Measurements from ENCODE around the gene TBC1D26.
A peak's percentile ranks its signal among the peaks of the same experiment; 100 is the strongest.
"Not testable (repeated sequence)": the region's sequence is repeated elsewhere in the genome, so short reads cannot be mapped to it uniquely, and the experiment has no call there.

The TBC1D26 gene

GRCh38 chr17:15779119-15779518 is 47.0 kb downstream of the TBC1D26 start:
- no peak for DNase-seq (ENCODE audit: low read depth)
- H3K4me3 ChIP-seq (ENCODE audit: low read depth, low read length) = no peak overlapping the region
- TF ChIP-seq CTCF (IDR thresholded peaks at IDR 0.05; ENCODE audit: control insufficient read depth, extremely low read depth, insufficient read depth) = no peak

- no peak for TF ChIP-seq CTCF (IDR thresholded peaks at IDR 0.05; ENCODE audit: control insufficient read depth, extremely low read depth, insufficient read depth)
- no peak for DNase-seq (ENCODE audit: low read depth)
- H3K4me3 ChIP-seq (ENCODE audit: low read depth, low read length) = no peak overlapping the region
Observed at GRCh38 chr17:15780188-15780587, 48.1 kb downstream of the TBC1D26 start.

DNA sequence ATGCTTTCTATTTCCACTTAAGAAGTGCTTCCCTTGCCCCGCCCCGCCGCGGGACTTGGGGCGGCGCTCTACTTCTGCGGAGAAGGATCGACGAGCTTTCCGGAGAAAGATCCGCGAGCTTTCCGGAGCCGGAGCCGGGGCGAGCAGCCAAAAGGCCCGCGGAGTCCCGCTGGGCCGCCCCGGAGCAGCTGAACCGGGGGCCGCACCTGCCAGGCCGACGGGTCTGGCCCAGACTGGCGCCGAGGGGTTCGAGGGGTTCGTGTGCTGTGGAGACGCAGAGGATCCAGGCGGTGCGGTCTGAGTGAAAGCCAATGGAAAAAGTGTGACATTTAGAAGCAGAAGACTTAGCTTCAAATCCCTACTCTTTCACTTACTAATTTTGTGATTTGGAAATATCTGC is 50.8 kb downstream of the TBC1D26 start:
- H3K4me3 ChIP-seq (ENCODE audit: low read depth, low read length) = no peak overlapping the region
- no peak for DNase-seq (ENCODE audit: low read depth)

DNA sequence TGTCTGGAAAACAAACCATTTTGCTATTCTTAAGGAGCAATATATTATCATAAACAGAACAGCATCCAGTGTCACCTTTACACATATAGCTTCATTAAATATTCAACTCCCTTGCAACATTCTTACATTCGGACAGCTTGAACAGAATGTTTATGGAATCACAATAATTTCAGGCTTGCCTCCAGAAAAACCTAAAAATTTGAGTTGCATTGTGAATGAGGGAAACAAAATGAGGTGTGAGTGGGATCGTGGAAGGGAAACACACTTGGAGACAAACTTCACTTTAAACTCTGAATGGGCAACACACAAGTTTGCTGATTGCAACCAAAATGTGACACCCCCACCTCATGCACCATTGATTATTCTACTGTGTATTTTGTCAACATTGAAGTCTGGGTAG is 51.4 kb downstream of the TBC1D26 start:
- no peak for TF ChIP-seq CTCF (IDR thresholded peaks at IDR 0.05; ENCODE audit: control insufficient read depth, extremely low read depth, insufficient read depth)
- H3K4me3 ChIP-seq (ENCODE audit: low read depth, low read length) = no peak overlapping the region

More for the DNA sequence above, 50.8 kb downstream of the TBC1D26 start:
- TF ChIP-seq CTCF (IDR thresholded peaks at IDR 0.05; ENCODE audit: control insufficient read depth, extremely low read depth, insufficient read depth) = no peak

DNA sequence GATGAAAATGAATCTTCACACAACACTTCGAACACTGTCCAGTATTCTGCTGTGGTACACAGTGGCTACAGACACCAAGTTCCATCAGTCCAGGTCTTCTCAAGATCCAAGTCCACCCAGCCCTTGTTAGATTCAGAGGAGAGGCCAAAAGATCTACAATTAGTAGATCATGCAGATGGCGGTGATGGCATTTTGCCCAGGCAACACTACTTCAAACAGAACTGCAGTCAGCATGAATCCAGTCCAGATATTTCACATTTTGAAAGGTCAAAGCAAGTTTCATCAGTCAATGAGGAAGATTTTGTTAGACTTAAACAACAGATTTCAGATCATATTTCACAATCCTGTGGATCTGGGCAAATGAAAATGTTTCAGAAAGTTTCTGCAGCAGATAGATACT is 52.3 kb downstream of the TBC1D26 start:
- not testable (repeated sequence) for H3K4me3 ChIP-seq (ENCODE audit: low read depth, low read length)
- peak; percentile 3 for DNase-seq (ENCODE audit: low read depth)

More for the DNA sequence above, 51.4 kb downstream of the TBC1D26 start:
- DNase-seq (ENCODE audit: low read depth) = no peak

- H3K4me3 ChIP-seq (ENCODE audit: low read depth, low read length); DNase-seq (ENCODE audit: low read depth): not testable (repeated sequence)
Observed at GRCh38 chr17:15787363-15788075, 55.4 kb downstream of the TBC1D26 start.

DNA sequence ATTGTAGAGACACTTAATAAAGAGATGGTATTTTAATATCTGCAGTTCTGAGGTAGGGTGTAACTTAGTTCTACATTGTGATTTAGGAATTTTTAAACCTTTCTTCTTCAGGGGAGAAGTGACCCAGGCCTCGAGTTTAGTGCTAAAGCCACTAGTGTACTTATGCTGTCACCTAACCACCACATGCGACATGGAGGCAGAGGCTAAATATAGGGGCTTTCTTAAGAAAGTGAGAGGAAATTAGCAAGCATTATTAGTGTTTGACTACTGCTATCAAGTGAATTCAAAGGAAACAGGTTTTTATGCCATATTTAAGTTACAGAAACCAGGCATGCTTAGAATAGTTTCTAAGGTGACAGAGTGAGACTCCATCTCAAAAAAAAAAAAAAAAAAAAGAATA is 56.3 kb downstream of the TBC1D26 start:
- H3K4me3 ChIP-seq (ENCODE audit: low read depth, low read length); DNase-seq (ENCODE audit: low read depth): not testable (repeated sequence)
